Femur (tissue), 1 donor: ENCODE data around the gene TSPYL2.

Experiments
- DNase-seq: peaks from one replicate; pipeline ENCODE4 v3.0.0-alpha.2; 2017

The TSPYL2 gene

DNA sequence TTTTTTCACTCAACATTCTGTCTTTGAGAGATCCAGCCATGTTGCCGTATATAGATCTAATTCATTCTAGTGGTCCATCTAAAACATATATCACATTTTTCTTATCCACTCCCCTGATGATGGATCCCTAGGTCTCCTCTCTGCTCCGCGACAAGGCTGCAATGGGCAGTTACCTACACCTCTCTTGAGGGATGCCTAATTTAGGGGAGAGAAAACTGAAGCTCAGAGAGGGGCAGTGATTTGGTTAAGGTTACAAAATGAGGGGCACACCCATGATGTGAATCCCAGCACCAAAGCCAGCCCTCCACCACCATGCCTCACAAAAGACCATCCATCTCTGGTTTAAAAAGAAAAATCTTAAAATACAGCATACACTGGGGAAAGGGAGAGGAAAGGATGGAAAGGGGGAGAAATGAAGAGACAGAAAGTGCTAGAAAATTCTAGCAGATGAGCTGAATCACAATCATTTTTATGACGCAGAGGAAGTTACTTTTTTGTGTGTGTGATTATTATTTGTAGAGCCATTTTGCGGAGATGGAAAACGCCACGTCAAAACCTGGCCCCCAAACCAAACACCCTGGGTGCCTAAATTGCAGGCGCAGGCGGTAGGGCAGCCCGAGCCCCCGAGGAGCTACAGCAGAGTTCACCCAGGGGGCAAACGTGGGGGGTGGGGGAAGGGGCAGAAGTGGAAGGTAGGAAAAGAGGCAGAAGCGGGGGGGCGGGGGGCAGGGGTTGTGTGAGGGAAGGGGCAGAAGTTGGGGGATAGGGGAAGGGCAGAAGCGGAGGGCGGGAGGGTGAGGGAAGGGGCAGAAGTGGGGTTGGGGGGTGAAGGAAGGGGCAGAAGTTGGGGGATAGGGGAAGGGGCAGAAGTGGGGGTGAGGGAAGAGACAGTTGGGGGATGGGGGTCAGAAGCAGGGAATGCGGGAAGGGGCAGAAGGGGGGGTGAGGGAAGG lies 1.3 kb upstream of the TSPYL2 start:
- DNase-seq: no peak

DNA sequence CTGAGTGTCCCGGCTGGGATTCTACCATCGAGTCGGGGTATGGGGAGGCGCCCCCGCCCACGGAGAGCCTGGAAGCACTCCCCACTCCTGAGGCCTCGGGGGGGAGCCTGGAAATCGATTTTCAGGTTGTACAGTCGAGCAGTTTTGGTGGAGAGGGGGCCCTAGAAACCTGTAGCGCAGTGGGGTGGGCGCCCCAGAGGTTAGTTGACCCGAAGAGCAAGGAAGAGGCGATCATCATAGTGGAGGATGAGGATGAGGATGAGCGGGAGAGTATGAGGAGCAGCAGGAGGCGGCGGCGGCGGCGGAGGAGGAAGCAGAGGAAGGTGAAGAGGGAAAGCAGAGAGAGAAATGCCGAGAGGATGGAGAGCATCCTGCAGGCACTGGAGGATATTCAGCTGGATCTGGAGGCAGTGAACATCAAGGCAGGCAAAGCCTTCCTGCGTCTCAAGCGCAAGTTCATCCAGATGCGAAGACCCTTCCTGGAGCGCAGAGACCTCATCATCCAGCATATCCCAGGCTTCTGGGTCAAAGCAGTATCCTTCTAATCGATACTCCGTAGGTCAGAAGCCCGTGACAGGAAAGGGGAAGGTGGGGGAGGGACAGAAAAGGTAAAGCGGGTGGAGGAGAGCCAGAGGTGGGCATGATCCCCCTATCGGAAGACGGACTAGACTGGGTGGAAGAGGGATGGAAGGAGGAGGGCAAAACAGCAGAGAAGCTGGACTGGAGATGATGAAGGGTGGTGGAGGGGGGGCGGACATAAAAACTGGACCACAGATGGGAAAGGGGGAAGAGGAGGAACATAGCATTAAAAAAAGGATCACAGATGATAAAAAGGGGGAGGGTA lies 828 bp downstream of the TSPYL2 start:
- no peak for DNase-seq

DNA sequence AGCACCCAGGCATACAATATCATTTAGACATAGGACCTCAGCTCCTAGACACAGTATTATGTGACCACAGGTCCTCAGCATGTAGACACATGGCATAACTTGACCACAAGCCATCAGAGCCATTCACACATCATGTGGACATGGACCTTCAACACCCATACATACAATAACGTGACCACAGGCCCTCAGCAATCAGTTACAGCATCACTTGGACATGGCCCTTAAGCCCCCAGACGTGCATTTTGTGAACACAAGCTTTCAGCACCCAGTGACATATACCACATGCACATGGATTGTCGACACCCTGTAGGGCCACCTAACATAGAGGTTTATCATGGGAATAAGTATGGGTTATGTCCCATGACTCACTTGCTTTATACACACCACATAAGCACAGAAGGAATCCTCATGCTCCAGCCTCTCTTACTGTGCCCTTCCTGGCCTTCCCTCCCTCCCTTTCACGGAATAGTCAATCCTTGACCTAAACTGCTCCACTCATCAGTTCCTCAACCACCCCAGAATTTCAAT lies 1.9 kb downstream of the TSPYL2 start:
- no peak for DNase-seq

DNA sequence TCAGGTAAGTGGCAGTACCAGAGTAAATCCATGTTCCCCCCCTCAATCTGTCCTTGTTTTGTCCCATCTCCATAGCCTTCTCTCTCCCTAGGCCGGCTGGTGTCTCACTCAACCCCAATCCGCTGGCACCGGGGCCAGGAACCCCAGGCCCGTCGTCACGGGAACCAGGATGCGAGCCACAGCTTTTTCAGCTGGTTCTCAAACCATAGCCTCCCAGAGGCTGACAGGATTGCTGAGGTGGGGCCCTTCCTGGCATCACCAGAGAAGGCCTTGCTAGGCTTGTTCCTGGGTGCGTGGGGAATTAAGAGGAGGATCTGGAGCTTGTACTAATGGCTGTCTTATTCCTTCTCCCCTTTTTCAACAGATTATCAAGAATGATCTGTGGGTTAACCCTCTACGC lies 2.7 kb downstream of the TSPYL2 start:
- DNase-seq: no peak

DNA sequence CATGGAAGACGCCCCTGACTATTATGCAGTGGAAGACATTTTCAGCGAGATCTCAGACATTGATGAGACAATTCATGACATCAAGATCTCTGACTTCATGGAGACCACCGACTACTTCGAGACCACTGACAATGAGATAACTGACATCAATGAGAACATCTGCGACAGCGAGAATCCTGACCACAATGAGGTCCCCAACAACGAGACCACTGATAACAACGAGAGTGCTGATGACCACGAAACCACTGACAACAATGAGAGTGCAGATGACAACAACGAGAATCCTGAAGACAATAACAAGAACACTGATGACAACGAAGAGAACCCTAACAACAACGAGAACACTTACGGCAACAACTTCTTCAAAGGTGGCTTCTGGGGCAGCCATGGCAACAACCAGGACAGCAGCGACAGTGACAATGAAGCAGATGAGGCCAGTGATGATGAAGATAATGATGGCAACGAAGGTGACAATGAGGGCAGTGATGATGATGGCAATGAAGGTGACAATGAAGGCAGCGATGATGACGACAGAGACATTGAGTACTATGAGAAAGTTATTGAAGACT lies 3.6 kb downstream of the TSPYL2 start:
- no peak for DNase-seq

DNA sequence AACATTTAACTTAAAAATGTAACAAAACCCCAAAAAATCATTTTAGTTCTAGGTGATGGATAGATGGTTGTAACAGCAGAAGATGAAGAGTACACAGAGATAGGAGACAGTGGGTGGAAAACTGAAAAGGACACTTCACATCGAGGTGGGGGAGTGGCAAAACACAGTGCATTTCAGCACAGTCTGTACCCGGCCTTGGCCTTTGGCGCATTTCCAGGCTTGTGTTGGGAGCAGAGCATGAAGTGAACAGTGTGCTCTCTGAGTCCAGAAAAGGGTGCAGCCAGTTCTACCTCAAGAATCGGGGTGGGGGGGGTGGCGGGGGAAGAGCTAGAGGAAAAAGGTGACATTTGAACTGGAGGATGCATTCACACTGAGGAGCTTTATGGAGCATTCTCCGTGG lies 4.3 kb downstream of the TSPYL2 start:
- DNase-seq: no peak

DNA sequence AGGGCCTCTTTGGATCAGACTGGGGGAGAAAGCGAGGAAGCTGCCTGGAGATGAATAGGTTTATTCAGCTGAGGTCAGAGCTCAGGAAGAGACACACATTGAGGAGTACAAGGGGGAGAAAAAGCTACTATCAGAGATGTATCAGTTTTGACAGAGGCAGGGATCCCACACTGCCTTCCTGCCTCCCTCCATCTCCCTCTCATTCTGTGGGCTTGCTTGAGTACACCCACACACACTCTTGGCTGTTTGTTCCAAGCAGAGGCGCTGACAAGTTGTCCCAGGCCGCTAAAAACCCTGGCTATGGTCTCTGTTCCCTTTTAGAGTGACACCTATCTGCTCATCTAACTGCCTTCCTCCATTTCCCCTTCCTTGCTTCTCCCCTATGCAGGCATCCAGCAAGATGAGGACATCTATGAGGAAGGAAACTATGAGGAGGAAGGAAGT lies 5.2 kb downstream of the TSPYL2 start:
- DNase-seq: no peak

DNA sequence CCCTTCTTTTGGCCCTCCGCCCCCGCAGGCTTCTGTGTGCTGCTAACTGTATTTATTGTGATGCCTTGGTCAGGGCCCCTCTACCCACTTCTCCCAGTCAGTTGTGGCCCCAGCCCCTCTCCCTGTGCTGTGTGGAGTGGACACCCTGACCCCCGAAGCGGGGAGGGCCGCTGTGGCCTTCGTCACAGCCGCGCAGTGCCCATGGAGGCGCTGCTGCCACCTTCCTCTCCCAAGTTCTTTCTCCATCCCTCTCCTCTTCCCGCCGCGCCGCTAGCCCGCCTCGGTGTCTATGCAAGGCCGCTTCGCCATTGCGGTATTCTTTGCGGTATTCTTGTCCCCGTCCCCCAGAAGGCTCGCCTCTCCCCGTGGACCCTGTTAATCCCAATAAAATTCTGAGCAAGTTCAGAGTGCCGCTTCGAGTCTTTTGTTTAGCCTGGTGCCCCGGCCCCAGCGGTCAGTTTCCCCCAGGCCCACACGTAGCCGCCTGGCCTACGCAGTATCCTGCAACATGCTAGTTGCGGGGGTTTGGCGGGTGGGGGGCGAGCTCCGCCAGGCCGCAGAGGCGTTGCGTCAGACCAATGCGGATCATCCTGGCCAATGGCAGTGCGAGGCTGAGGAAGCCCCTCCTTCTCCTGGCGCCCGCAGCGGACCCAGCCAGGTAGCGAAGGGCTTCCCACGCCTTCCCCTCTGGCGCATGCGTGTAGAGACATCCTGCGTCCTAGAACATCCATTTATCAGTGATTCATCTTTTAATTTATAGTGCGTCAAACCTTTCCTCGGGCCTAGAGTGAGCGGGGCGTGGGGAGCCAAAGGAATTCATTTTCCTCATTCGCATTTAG lies 6.2 kb downstream of the TSPYL2 start:
- peak; percentile 88 for DNase-seq

DNA sequence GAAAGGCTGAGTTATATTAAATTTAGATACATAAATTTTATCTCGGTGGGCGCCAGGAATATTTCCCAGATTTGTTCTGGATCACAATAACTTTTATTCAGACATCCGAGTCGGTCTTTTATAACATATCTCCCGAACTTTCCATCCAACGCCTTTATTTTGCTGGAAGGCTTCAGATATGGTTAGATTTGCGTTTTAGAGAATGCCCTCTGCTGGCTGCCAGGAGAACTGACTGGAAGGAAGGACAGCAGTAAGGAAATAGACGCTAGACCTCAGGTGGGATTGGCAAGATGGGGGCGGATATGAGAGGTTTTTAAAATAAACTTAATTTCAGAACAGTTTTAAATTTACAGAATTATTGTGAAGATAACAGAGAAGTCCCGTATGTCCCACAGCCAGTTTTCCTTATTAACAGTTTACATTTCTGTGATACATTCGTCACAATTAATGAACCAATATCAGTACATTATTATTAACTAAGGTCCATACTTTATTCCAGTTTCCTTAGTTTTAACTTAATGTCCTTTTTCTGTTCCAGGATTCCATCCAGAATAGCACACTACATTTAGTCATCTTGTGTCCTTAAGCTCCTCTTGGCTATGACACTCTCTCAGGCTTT lies 7.2 kb downstream of the TSPYL2 start:
- no peak for DNase-seq

DNA sequence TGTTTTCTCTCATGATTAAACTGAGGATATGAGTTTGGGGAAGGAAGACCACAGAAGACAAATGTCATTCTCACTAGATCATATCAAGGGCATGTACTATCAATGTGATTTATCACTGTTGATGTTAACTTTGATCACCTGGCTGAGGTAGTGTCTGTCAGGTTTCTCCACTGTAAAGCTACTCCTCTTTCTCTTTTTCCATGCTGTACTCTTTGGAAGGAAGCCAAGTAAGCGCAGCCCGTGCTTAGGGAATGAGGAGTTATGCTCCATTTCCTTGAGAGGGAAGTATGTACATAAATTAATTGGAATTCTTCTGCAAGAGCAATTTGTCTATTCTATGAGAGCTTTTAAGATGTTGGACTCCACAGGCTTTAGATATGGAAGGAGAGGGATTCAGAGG lies 7.8 kb downstream of the TSPYL2 start:
- DNase-seq: no peak

DNA sequence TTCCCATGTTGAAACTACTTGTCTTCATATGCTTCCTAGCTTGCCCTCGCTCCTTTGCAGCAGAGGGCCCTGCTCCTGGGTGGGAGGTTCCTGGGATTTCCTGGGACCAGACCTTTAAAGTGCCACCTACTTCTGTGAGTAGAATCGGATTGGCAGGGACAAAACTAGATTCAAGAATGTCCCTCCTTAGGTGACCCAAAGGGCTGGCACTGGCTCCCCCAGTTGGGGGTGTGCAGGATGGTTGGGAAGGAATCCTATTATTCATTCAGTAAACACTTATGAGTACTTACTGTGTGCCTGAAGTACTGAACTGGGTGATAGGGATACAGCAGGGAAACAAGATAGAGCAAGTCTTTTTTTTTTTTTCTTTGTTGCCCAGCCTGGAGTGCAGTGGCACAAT lies 9.2 kb downstream of the TSPYL2 start:
- DNase-seq: no peak

DNA sequence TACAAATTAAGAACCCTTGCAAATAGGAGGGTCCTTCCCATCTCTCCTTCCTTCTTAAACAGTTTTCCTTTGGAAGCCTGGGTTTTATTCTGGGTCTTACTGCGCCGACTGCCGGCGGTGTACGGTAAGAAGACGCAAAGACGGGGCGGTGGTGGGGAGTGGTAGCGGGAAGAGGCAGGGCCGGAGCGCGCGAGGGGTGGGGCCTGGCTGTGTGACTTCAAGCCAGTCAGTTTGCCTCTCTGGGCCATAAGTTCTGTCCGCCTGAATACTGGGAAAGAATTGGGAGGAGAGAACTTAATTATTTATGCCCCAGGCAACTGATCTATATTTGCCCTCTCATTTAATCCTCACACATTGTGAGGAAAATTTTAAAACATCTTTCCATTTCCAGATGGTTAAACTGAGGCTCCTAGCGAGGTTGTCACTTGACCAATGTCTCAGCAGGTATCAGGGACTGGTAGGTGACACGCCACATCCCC lies 11.0 kb downstream of the TSPYL2 start:
- DNase-seq: peak; percentile 86

DNA sequence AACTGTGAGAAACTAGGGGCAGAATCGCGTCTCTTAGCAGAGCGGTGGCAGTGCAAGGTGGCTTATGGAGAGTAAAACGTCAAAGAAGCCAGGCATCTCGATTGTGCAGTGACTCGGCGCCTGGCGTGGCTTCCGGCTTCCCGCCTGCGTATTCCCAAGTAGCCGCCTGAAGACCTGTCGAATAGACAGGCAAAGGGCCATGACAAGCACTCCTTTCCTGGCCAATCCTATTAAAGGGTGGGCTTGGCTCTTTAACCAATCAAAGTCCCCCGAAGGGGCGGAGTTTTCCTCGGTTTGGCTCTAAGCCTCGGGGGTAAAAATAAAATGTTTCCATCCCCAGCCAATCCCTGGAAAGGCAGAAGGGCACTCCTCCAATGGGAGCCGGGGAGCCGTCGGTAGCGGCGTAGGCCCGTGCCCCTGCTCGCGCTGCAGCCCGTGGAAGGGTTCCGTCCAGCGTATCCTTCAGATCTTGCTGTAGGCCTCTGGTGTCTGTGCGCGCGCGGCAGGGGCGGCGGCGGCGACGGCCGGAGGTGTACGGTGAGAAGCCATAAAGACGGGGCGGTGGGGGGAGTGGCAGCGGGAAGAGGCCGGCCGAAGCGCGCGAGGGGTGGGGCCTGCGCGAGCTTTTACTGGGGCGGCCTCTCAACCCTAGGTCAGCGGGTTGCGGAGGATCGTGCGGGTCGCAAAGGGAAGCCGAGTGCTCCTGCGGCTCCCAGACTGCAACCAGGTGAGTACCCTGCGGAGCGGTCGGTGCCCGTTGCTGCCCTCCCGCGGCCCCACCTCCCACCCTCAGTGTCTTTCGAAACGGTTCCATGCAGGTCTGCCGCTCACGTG lies 11.8 kb downstream of the TSPYL2 start, which contains the start of gene KANTR:
Gene KANTR (plus strand): TSS at position 395 of the 834 bp plus-strand sequence. CDS start 30,131 bp downstream, outside the sequence.
- DNase-seq: peak; percentile 94

DNA sequence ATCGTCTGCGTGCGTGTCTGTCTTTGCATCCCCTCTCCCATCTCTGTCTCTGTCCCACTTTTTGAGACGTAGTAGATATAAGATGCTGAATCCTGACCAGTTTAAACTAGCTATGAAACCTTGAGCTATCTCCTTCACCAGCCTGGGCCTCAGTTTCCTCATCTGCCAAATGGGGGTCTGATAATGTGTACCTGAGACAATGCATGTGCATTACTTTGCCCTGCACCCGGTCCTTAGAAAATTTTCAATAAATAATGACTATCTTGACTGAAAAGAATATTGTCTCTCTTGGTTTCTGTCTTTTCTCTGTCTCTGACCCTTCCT lies 12.4 kb downstream of the TSPYL2 start:
- no peak for DNase-seq

DNA sequence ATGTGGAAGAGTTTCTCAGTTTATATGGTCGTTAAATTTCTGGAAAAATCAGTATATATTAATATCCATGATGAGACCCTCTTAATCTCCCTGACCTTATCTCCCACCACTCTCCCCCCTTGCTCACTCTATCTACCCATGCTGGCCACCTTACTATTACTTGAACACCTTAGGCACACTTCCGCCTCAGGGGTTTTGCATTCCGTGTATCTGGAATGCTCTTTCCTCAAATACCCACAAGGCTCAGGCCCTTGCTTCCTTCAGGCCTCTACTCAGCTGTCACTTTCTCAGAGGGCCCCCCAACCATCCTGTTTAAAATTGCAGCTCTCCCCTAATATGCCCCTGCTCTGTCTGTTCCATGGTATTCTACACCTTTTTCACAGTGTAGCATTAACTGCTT lies 13.6 kb downstream of the TSPYL2 start:
- DNase-seq: no peak

DNA sequence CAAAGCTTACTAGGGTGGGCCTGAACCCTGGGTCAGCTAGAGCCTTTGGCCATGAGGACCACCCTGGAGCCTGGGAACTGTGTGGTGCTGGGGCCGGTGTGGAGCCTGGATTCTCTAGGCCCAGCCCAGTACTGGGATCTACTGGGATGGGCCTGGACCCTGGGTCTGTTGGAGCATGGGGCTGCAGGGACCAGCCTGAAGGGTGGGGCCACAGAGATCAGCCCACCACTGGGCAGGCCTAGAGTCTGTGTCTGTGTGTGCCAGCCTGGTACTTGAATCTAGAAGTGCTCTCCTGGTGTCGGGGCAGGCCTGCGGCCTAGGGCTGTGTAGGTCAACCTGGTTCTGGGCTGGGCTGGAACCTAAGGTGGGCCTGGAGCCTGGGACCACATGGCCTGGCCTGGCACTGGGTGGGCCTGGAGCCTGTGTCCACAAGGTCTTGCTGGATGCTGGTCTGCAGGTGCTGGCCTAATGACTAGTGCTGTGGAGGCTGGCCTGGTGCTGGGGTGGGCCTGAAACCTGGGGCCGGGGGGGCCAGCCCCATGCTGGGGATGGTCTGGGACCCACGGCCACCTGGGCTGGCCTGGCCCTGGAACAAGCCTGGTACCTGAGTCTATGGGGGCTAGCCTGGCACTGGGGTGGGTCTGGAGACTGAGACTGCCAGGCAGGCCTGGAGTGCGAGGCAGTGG lies 32.8 kb downstream of the TSPYL2 start:
- DNase-seq: no peak

DNA sequence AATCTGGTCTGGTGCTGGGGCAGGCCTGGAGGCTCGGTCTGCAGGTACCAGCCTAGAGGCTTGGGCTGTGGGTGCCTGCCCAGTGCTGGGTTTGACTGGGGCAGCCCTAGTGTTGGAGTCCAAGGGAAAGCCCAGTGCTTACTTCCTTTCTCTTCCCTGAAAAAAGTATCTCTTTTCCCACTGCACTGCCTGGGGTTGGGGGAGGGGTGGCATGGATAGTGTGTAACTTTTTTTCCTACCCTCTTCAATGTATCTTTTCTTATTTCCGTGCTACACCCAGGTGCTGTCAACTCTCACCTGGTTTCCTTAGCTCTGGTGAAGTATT lies 33.3 kb downstream of the TSPYL2 start:
- DNase-seq: no peak

DNA sequence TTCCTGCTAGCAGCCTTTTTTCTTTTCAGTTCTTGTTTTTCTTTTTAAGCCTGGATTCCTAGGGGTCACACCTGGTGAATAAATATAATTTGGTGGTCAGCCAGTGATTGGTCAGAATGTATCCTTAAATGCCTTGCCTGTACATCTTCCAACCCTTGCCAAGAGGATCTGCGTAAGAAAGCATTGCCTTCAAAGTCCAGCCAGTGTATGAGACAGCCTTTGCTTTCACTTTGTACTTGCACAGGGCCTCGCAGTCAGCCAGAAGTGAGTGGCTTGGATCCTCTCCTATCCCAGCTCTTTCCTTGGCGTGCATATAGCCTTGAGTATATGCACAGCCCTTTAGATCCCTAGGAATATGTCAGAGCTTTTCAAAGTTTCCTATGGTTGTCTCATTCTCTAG lies 33.9 kb downstream of the TSPYL2 start:
- peak; percentile 72 for DNase-seq

DNA sequence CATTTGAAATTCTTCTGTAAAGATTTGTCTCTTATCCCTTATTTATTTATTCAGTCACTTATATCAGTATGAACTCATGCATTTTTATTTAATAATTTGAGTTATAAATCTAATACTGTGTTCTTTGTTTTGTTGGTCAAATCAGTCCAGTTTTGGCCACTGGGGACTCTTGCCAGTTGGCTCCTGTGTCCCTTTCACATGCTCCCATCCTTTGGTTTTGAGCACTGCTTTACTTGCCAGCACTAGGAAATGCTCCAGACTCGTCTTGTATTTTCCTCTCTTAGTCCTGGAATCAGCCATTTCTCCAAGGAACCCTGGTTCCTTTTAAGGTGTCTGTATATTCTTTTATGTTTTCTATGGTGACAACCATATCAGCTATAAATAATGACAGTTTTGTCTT lies 39.8 kb downstream of the TSPYL2 start:
- no peak for DNase-seq

DNA sequence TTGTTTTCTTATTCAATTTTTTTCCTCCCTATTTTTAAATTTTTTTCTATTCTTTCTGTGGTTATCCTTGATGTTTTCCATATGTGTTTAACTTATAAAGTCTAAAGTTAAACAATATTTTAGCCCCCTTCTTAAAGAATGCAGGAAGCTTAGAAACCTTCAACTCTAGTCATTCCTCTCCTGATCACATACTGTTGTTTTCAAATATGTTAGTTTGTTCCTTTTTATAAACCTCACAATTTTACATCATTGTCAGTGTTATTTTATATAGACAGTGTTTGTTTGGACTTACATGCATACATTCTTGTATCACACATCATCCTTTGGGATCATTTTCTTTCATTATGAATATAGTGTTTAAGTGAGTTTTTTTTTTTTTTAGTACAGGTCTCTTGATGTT lies 43.3 kb downstream of the TSPYL2 start:
- DNase-seq: no peak
